Right cardiac atrium (tissue), 5 donors: ENCODE results near the gene CDKN2B. TPM values are rescaled to one million over a fixed set of nuclear protein-coding genes. Genes with fewer than 3 reads are reported as not detected.

Experiments used
- ATAC-seq, 2 donors: fragments of 200-7000 bp; cut with Tn5 transposase; one replicate each; pipeline versions ENCODE4 v1.8.0 to v1.9.1; 2020; ENCODE audit warnings: moderate library complexity in 2 of 2, mild to moderate bottlenecking in 1 of 2
- DNase-seq, 3 donors: peaks; one replicate each; pipeline ENCODE4 v3.0.0-alpha.2; 2020
- H3K27ac ChIP-seq: one replicate; pipeline ENCODE4 v1.5.1; 2013; ENCODE audit warnings: mild to moderate bottlenecking, low read length, control low read depth, moderate library complexity
- H3K27me3 ChIP-seq: one replicate; pipeline ENCODE4 v1.6.1; 2013; ENCODE audit not compliant: control insufficient read depth, insufficient read depth
- H3K4me1 ChIP-seq: one replicate; pipeline ENCODE4 v1.6.1; 2013; ENCODE audit warnings: low read length; ENCODE audit not compliant: control insufficient read depth, insufficient read depth
- H3K4me3 ChIP-seq: one replicate; pipeline ENCODE4 v1.5.1; 2013; ENCODE audit warnings: low read length, control low read depth
- H3K9me3 ChIP-seq: one replicate; pipeline ENCODE4 v1.6.1; 2013; ENCODE audit warnings: low read length; ENCODE audit not compliant: control insufficient read depth
- WGBS: extraction: QIAGEN DNeasy Blood & Tissue Kit; methylation state at CpG from one replicate; pipeline ENCODE4 v1.1.7; 2013; 5-methylcytosine and 5-hydroxymethylcytosine counted together
- intact Hi-C, 4 donors: fragments of 100-400 bp; cut with DNase I; formaldehyde crosslinking; loops; one replicate each; pipeline versions ENCODE4 v1.11.0 to v1.14.0; 2022 to 2023
- polyA plus RNA-seq: library from polyadenylated mRNA; stranded (reverse); fragments of 200-250 nt; gene quantifications from one replicate; pipeline ENCODE4 v1.2.3, GENCODE V29; 2013
- total RNA-seq, 4 donors: library from RNA; stranded (reverse); fragmentation: NEBNext Ultra II Directional; extraction: Animal tissue kit (Norgen Biotek cat#: 25700); gene quantifications; one replicate each; pipeline ENCODE4 v1.2.1, GENCODE V29; 2021
- donor health status: healthy with polysubstance abuse.
- donor health status: DM: no; HTN: yes; CAD: no.
- donor health status: DM: no; HTN: no; CAD: no.
- donor health status: DM: no; HTN: yes; CAD: no; lungs with severe emphysema.
- donor health status: DM: yes; HTN: yes; CAD: no.

CDKN2B gene
- total and polyA plus RNA-seq, 5 donors: 0.71 to 1.9 (median 1.4) TPM

- ATAC-seq: no peak
- intact Hi-C loops: loop anchor here in 3 of 4 donors (10.0 kb wide), 1 partner anchor 218 kb away; no protein-coding TSS in a partner anchor
- Histone ChIP-seq H3K4me1 (no peaks in the 10 kb centered on the region), H3K27ac (no peak overlapping the region), H3K27me3 (no peaks in the 10 kb centered on the region), H3K9me3 (no peaks in the 10 kb centered on the region), H3K4me3 (no peak overlapping the region)
- WGBS: 86% methylated on average over 8 of the region's 8 CpGs
- no peak for DNase-seq
Measured at GRCh38 chr9:22033012-22033630, 24.0 kb upstream of the CDKN2B start.

- Histone ChIP-seq H3K4me1 (no peaks in the 10 kb centered on the region), H3K9me3 (no peaks in the 10 kb centered on the region), H3K27ac (no peak overlapping the region), H3K27me3 (no peaks in the 10 kb centered on the region), H3K4me3 (no peak overlapping the region)
- intact Hi-C loops: loop anchor here in 3 of 4 donors (10.0 kb wide), 1 partner anchor 217 kb away; no protein-coding TSS in a partner anchor
- 69% methylated on average over 4 of the region's 4 CpGs for WGBS
- no peak for DNase-seq
- ATAC-seq: no peak
Measured at GRCh38 chr9:22031655-22032411, 22.7 kb upstream of the CDKN2B start.

DNA sequence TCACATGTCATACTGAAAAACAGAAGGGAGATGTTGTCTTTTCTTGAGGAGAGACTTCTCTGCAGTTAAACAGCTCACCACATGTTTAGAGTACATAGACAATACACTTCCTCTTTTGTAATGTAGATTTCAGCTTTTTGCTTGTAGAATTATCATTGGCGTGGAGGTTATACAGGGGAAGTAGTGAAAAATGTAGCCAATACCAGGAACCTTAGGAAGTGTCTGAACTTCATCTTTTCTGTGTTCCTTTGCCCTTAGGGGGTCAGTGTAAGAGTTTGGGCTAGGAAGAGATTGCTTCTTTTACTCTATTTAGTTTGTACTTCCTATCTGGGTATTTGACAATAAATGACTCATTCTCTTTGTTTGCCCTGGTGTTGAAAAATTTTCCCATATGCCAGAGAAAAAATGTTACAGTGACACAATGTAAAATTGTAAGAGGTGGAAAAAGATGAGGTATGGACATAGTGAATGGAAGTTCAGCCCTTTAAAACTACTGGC, 21.0 kb upstream of the CDKN2B start:
- Histone ChIP-seq H3K9me3 (no peaks in the 10 kb centered on the region), H3K27me3 (no peaks in the 10 kb centered on the region), H3K27ac (no peak overlapping the region), H3K4me3 (no peak overlapping the region), H3K4me1 (no peaks in the 10 kb centered on the region)
- intact Hi-C loops: loop anchor here in 3 of 4 donors (10.0 kb wide), 1 partner anchor 215 kb away; no protein-coding TSS in a partner anchor
- DNase-seq (no peak), ATAC-seq (peak; percentile 77 to 78)
- WGBS: 41% methylated on average over 1 of the region's 1 CpG

GRCh38 chr9:22029231-22029630, 20.1 kb upstream of the CDKN2B start:
- Histone ChIP-seq H3K4me3 (no peak overlapping the region), H3K27ac (no peak overlapping the region), H3K9me3 (no peaks in the 10 kb centered on the region), H3K27me3 (no peaks in the 10 kb centered on the region), H3K4me1 (no peaks in the 10 kb centered on the region)
- intact Hi-C loops: no loop called here
- ATAC-seq (no peak), DNase-seq (no peak)
- 59% methylated on average over 4 of the region's 4 CpGs for WGBS

DNA sequence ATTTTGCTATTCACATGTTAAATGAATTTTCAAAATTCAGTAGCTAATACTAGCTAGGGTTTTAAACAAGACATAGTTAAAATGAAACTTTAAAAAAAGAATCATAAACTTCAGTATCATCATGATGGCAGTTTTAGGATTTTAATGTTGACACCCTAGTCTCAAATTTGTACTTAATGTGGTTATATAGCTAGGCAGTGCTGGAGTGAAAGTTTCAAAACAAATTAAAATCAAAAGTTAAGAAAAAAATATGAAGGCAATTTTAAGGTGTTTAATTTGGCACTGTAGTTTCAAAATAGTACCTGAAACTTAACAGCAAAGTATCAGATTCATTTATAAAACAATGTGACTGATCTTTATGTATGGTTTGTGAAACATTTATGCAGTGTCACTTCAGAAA, 19.3 kb upstream of the CDKN2B start:
- intact Hi-C loops: no loop called here
- H3K9me3 ChIP-seq: no peaks in the 10 kb centered on the region
- no peak overlapping the region for H3K4me3 ChIP-seq
- DNase-seq: no peak
- H3K27me3 ChIP-seq: no peaks in the 10 kb centered on the region
- H3K27ac ChIP-seq: no peak overlapping the region
- no peaks in the 10 kb centered on the region for H3K4me1 ChIP-seq
- ATAC-seq: no peak

DNA sequence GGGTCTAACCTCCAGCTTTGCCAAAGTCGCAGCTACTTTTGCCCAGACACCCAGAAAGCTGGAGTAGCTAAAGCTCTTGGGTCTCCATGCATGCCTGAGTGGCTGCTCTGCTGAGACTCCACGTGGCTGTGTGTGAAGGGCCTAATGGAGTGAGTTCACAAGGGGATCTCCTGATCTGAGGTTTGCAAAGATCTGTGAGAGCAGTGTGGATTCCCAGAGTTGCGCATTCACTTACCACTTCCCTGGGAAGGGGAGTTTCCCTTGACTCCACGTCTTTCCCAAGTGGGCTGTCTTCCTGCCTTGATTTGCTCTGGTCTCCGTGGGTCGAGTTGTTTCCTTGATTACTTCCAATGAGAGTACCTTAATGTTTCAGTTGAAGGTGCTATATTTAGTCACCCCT, 17.6 kb upstream of the CDKN2B start:
- H3K27ac ChIP-seq: no peak overlapping the region
- no peak for ATAC-seq
- no peaks in the 10 kb centered on the region for H3K9me3 ChIP-seq
- H3K27me3 ChIP-seq: no peaks in the 10 kb centered on the region
- 49% methylated on average over 6 of the region's 6 CpGs for WGBS
- H3K4me3 ChIP-seq: no peak overlapping the region
- intact Hi-C loops: no loop called here
- no peak for DNase-seq
- no peaks in the 10 kb centered on the region for H3K4me1 ChIP-seq

DNA sequence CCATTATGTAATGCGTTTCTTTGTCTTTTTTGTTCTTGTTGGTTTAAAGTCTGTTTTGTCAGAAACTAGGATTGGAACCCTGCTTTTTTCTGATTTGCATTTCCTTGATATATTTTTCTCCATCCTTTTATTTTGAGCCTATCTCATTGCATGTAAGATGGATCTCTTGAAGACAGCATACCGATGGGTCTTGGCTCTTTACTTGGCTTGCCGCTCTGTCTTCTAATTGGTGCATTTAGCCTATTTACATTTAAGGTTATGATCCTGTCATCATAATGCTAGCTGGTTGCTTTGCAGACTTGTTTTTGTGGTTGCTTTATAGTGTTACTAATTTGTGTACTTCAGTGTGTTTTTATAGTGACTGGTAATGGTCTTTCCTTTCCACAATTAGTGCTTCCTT, 13.3 kb upstream of the CDKN2B start:
- WGBS: 93% methylated on average over 3 of the region's 3 CpGs
- no peaks in the 10 kb centered on the region for H3K9me3 ChIP-seq
- no peak overlapping the region for H3K4me3 ChIP-seq
- H3K27ac ChIP-seq: no peak overlapping the region
- no peaks in the 10 kb centered on the region for H3K27me3 ChIP-seq
- DNase-seq (no peak), ATAC-seq (no peak)
- intact Hi-C loops: no loop called here
- no peaks in the 10 kb centered on the region for H3K4me1 ChIP-seq

DNA sequence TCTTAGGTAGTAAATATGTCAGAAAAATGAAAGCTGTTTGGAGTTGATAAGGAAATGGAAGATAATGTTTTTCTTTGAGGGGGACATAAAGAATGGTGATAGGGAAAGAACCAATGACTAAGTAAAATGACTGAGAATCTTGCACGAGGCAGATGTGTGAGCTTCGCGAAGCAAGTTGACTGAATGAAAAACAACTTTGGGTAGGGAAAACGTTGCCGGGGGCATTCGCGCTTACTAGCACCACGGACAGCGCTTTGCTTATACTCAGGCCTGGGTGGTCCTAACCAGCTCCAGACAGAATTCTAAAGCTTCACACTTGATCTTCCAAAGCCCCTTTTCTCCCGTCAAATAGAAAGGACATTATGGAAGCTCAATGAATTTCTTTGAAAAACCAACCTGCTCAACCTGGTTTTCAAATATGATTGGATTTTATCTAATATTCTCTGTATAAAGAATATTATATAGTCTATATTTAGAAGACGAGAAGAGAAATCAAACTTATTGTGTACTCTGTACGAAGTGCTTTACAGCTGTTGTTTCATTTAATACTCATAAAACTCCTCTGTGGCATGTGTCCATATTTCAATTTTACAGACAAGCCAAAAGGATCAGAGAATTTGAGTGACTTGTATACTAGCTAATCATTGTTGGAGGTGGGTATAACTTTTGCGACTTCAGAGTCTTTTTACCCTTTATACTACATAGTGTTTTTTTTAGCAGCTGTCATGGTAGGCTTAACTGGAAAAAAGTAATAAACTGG, 1.9 kb upstream of the CDKN2B start:
- Histone ChIP-seq H3K4me1 (no peaks in the 10 kb centered on the region), H3K27me3 (no peaks in the 10 kb centered on the region), H3K27ac (no peak overlapping the region), H3K9me3 (no peaks in the 10 kb centered on the region), H3K4me3 (no peak overlapping the region)
- ATAC-seq (no peak), DNase-seq (peak in 2 of 3 donors; percentile 55 to 57)
- intact Hi-C loops: no loop called here
- WGBS: 23% methylated on average over 13 of the region's 13 CpGs

DNA sequence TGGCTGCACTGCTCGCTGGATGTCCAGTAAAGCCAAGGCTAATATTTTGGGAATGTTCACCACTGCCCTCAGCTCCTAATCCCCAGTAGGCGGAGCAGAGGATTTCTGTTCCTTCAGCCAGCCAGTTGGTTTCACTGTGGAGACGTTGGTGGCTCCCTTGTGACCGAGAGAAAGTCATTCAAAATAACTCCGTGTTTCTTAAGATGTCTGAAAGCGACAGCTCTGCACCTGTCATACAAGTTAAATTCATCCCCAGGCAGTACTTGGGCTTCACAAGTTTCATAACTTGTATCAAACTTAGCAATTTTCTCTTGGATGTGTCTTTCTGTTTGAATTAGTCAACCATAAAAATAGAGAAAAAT, 382 bp upstream of the CDKN2B start:
- intact Hi-C loops: loop anchor here (10.0 kb wide), 2 partner anchors 195 to 205 kb away; partner anchors contain the start of gene MTAP (in 2 of the 4)
- Histone ChIP-seq H3K27me3 (no peaks in the 10 kb centered on the region), H3K4me1 (no peaks in the 10 kb centered on the region), H3K9me3 (no peaks in the 10 kb centered on the region), H3K4me3 (no peak overlapping the region), H3K27ac (no peak overlapping the region)
- DNase-seq (no peak), ATAC-seq (no peak)
- WGBS: 6% methylated on average over 6 of the region's 6 CpGs

- no peaks in the 10 kb centered on the region for H3K27me3 ChIP-seq
- no peak for DNase-seq
- intact Hi-C loops: loop anchor here (10.0 kb wide), 2 partner anchors 194 to 204 kb away; partner anchors contain the start of gene MTAP (in 2 of the 4)
- no peak overlapping the region for H3K27ac ChIP-seq
- H3K9me3 ChIP-seq: no peaks in the 10 kb centered on the region
- peak overlapping the region; percentile 61 for H3K4me3 ChIP-seq
- ATAC-seq: no peak
- no peaks in the 10 kb centered on the region for H3K4me1 ChIP-seq
- WGBS: 7% methylated on average over 8 of the region's 8 CpGs
Measured at GRCh38 chr9:22008384-22008716, 755 bp downstream of the CDKN2B start.
